ENCODE measurements around the gene C1RL. TPM values are rescaled to one million over a fixed set of nuclear protein-coding genes. Genes with fewer than 3 reads are reported as not detected.

Gene C1RL
- total RNA-seq, 1 experiment from 2014 or later: 17.7 TPM

GRCh38 chr12:7068240-7068993 is 40.6 kb downstream of the C1RL start:
- TF ChIP-seq JAZF1 (CRISPR knock-in tag; IDR thresholded peaks at IDR 0.05) (no peak), NFATC4 (CRISPR knock-in tag; IDR thresholded peaks at IDR 0.05) (no peak), MLX (CRISPR knock-in tag; IDR thresholded peaks at IDR 0.05) (no peak), GABPB1 (CRISPR knock-in tag; IDR thresholded peaks at IDR 0.05) (no peak), PRDM15 (CRISPR knock-in tag; IDR thresholded peaks at IDR 0.05) (no peak), ZNF121 (CRISPR knock-in tag; IDR thresholded peaks at IDR 0.05) (no peak), TP53 (CRISPR knock-in tag; IDR thresholded peaks at IDR 0.05) (no peak), CDX4 (CRISPR knock-in tag; IDR thresholded peaks at IDR 0.05; ENCODE audit: borderline replicate concordance) (no peak), TEAD4 (CRISPR knock-in tag; IDR thresholded peaks at IDR 0.05) (no peak), FOXP4 (CRISPR knock-in tag; IDR thresholded peaks at IDR 0.05) (no peak)
- DNase-seq (ENCODE audit: low spot score): no peak
- Mint-ChIP-seq H3K36me3 (no peaks in the 10 kb centered on the region), H3K4me3 (no peak overlapping the region), H3K27me3 (ENCODE audit: low read depth) (peaks cover 8% of the 10 kb centered on the region; the same call in 1 of the 2 replicates), H3K9me3 (no peaks in the 10 kb centered on the region), H3K4me1 (no peaks in the 10 kb centered on the region), H3K27ac (no peak overlapping the region)
- ATAC-seq: no peak
- ChIA-PET POLR2A (no interaction called here), CTCF (interaction anchor here (1.3 to 1.7 kb wide), 2 partner anchors 41 to 196 kb away, joined by 3 to 5 read pairs; partner anchors contain the start of genes C1RL and SPSB2)

GRCh38 chr12:7067096-7067495 is 41.9 kb downstream of the C1RL start:
- no peaks in the 10 kb centered on the region for H3K4me1 Mint-ChIP-seq
- ChIA-PET POLR2A (no interaction called here), CTCF (interaction anchor here (1.2 to 1.5 kb wide), 3 partner anchors 13 to 195 kb away, joined by 3 to 6 read pairs (median 3); partner anchors contain the start of gene SPSB2)
- no peak overlapping the region for H3K4me3 Mint-ChIP-seq
- H3K36me3 Mint-ChIP-seq: no peaks in the 10 kb centered on the region
- no peaks in the 10 kb centered on the region for H3K9me3 Mint-ChIP-seq
- no peak overlapping the region for H3K27ac Mint-ChIP-seq
- ATAC-seq: no peak
- no peak for DNase-seq (ENCODE audit: low spot score)
- peaks cover 5% of the 10 kb centered on the region; the same call in 1 of the 2 replicates for H3K27me3 Mint-ChIP-seq (ENCODE audit: low read depth)
- TF ChIP-seq CTCF (IDR thresholded peaks at IDR 0.05) (no peak), SMAD4 (CRISPR knock-in tag; IDR thresholded peaks at IDR 0.05) (no peak), GTF2I (CRISPR knock-in tag; conservative IDR thresholded peaks at IDR 0.05) (no peak), TEAD1 (CRISPR knock-in tag; IDR thresholded peaks at IDR 0.05) (no peak), ZMAT4 (CRISPR knock-in tag; IDR thresholded peaks at IDR 0.05) (no peak), ZNF232 (CRISPR knock-in tag; IDR thresholded peaks at IDR 0.05) (no peak), ZNF425 (CRISPR knock-in tag; conservative IDR thresholded peaks at IDR 0.05) (no peak), MXD4 (CRISPR knock-in tag; IDR thresholded peaks at IDR 0.05; ENCODE audit: borderline replicate concordance) (no peak), JAZF1 (CRISPR knock-in tag; IDR thresholded peaks at IDR 0.05) (no peak), FOXJ3 (CRISPR knock-in tag; IDR thresholded peaks at IDR 0.05; ENCODE audit: borderline replicate concordance) (no peak), ZNF263 (CRISPR knock-in tag; IDR thresholded peaks at IDR 0.05; ENCODE audit: low read depth) (no peak), KAT7 (CRISPR knock-in tag; IDR thresholded peaks at IDR 0.05; ENCODE audit: borderline replicate concordance) (no peak), NFYB (CRISPR knock-in tag; conservative IDR thresholded peaks at IDR 0.05; ENCODE audit: low read depth) (no peak)

Data from WTC11 (cell line).